G401.6 (cell line): ENCODE data around the gene NTSR1.

Source experiments
- FAIRE-seq: peaks from 2 replicates; lab custom pipeline; 2012; peaks lifted over from hg19 to GRCh38; lab: Jason Lieb, UNC

The NTSR1 gene

DNA sequence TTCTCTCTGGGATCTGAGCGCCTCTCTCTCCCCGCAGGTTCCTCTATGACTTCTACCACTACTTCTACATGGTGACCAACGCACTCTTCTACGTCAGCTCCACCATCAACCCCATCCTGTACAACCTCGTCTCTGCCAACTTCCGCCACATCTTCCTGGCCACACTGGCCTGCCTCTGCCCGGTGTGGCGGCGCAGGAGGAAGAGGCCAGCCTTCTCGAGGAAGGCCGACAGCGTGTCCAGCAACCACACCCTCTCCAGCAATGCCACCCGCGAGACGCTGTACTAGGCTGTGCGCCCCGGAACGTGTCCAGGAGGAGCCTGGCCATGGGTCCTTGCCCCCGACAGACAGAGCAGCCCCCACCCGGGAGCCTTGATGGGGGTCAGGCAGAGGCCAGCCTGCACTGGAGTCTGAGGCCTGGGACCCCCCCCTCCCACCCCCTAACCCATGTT, 51.4 kb downstream of the NTSR1 start:
- no peak for FAIRE-seq

- no peak for FAIRE-seq
These were observed 51.8 kb downstream of the NTSR1 start for GRCh38 chr20:62760471-62760855.

DNA sequence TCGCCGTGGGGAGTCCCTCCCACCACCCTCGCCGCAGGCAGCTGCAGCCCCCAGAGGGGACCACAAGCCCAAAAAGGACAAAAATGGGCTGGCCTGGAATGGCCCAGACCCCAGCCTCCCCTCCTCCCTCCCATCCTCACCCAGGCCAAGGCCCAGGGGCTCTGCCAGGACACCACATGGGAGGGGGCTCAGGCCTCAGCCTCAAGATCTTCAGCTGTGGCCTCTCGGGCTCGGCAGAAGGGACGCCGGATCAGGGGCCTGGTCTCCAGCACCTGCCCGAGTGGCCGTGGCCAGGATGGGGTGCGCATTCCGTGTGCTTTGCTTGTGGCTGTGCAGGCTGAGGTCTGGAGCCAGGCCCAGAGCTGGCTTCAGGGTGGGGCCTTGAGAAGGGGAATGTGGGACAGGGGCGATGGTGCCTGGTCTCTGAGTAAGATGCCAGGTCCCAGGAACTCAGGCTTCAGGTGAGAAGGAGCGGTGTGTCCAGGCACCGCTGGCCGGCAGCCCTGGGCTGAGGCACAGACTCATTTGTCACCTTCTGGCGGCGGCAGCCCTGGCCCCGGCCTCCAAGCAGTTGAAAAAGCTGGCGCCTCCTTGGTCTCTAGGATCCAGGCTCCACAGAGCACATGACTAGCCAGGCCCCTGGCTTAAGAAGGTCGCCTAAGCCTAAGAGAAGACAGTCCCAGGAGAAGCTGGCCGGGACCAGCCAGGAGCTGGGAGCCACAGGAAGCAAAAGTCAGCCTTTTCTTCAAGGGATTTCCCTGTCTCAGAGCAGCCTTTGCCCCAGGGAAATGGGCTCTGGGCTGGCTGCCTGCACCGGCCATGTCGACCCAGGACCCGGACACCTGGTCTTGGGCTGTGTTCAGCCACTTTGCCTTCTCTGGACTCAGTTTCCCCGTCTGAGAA, 52.5 kb downstream of the NTSR1 start:
- FAIRE-seq = no peak

DNA sequence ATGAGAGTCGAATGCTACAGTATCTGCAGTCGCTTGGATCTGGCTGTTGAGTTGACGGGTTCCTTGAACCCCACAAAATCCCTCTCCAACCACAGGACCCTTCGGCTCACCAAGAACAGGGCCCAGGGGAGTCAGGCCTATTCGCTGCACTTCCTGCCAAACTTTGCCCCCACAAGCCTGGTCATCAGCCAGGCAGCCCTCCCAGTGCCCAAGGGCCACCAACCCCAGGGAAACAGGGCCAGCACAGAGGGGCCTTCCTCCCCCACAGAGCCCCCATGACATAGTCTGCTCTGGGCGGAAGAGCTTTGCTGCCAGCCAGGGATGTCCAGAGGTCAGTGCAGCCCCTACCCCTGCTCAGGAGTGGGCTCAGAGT, 53.1 kb downstream of the NTSR1 start:
- no peak for FAIRE-seq

DNA sequence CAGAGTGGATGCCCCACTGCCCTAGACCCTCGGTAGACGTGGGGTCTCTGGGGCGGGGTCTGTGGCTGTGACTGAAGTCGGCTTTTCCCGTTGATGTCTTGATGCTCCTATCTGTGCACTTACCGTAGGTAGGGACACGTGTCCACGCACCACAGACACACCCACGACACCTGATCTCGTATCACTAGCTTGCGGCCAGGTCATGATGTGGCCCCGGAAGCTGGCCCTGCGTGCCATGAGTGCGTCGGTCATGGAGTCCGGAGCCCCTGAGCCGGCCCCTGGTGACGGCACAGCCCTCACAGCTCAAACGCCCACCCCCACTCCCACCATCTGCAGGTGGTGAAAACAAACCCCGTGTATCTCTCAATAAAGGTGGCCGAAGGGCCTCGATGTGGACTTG, 53.7 kb downstream of the NTSR1 start:
- FAIRE-seq = no peak

- FAIRE-seq = no peak
These were observed 54.2 kb downstream of the NTSR1 start for GRCh38 chr20:62762801-62763368.

- no peak for FAIRE-seq
These were observed 54.8 kb downstream of the NTSR1 start for GRCh38 chr20:62763404-62763803.

- no peak for FAIRE-seq
These were observed 55.7 kb downstream of the NTSR1 start for GRCh38 chr20:62764156-62764935.

GRCh38 chr20:62765021-62765420, 56.4 kb downstream of the NTSR1 start:
- no peak for FAIRE-seq

GRCh38 chr20:62765432-62766070, 56.9 kb downstream of the NTSR1 start:
- FAIRE-seq = no peak

GRCh38 chr20:62766071-62766450, 57.4 kb downstream of the NTSR1 start:
- no peak for FAIRE-seq

- FAIRE-seq = no peak
These were observed 58.1 kb downstream of the NTSR1 start for GRCh38 chr20:62766716-62767115.

GRCh38 chr20:62768234-62768546, 59.6 kb downstream of the NTSR1 start:
- FAIRE-seq = no peak

DNA sequence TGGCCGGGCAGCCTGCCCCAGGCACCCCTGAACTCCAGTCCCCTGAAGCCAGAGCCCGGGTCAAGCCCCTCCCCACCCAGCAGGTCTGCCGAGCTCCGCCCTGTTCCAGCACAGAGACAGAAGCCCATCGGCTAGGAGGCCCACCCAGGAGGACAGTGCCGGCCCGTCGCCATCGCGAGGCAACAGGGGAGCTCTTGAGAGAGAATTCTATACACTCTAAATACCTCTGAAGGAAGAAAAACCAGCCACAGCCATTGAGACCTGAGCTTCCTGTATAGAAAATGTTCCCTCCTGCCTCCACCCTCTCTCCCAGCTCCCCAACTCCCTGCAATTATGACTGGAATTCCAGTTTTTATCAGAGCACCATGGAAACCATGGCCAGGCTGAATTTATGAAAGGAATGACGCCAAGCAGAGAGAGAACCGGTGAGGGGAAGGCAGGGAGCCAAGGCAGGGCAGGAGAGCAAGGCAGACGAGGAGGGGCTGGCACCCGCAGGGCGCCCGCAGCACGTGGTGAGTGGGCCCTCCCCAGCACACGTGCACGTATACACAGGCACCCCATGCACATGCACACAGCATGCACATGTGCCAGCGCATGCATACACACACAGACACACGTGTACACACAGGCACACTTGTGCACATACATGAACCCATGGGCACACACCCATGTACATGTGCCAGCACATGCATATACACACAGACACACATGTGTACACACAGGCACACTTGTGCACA, 60.1 kb downstream of the NTSR1 start:
- FAIRE-seq = no peak

- FAIRE-seq = no peak
These were observed 60.9 kb downstream of the NTSR1 start for GRCh38 chr20:62769346-62770071.

GRCh38 chr20:62770111-62770910, 61.7 kb downstream of the NTSR1 start:
- no peak for FAIRE-seq

DNA sequence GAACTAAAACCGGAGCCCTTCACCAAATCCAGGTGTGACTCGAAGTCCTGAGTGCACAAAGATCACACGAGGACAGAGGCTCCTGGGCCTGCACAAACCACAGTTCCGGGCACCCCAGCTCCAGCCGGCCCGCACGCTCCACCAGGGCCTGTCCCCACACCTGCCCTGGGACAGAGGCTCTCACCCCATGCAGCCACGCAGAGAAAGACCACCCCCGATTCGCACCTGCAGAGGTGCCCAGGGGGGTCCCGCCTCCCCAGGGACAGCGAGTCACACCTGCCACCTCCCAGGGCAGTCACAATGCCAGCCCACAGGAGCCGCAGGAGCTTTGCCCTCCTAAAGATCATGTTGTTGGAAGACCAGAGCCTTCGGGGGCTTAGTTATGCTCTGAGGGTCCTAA, 62.3 kb downstream of the NTSR1 start:
- FAIRE-seq = no peak

DNA sequence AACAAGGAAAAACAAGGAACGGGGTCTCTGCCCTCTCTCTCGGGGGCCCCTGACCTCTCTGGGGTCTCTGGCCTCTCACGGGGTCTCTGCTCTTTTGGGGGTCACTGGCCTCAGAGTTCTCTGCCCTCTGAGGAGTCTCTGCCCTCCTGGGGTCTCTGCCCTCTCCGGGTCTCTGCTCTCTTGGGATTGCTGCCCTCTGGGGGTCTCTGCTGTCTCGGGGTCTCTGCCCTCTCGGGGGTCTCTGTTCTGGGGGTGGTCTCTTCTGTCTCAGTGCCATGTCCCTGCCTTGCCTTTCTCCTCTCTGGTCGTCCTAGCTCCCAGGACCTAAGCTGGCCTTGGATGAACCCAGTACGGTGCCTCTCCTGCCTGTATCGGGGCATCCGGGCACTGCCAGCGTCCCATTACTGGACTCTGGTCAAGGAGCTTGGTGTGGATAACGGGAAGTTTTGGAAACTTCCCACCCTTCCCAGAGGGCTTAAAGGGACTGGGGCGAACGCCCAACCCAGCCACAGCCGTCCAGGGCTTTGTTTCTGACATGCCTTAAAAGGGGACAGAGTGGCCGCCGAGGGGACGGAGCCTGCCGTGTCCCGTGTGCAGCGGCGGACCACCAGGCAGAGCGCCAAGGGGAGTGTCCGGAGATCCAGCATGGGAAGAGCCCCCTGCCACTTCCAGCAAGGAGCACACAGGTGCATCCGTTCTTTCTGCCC, 62.9 kb downstream of the NTSR1 start:
- no peak for FAIRE-seq

DNA sequence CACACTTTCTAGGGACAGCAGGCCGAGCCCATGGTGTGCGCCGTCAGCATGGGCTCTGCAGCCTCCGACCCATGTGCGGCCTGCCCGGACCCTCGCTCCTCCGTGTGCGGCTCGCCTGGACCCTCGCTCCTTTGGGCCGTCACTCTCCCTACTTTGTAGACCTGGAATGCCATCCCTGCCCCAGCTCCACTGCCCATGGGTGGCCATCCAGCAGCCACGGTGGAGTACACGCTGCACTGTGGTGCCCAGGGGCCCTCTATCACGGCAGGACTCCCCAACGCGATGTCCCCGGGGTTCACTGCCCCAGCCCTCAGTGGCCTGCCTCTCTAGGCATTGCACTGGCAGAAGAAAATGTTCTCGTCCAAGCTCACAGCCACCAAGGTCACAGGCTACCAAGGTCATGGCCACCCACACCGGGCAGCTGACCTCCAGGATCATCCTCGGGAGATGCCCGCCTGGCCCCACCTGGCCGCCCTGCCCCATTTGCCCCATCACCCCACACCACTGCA, 63.5 kb downstream of the NTSR1 start:
- no peak for FAIRE-seq

DNA sequence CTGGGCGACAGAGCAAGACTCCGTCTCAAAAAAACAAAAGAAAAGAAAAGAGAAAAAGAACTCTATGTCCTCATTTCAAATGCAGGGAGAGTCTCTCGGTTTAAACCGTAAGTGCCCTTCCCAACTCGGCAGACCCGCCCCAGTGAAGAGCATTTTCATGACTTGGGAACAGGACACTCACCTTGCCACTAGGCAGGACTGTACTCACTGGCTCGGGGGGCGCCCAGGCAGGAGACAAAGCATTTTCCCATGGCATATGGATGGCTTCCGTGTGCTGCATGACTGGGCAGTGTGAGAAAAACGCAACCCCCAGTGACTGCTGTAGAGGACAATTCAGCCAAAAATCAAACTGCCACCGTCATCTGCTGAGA, 64.0 kb downstream of the NTSR1 start:
- FAIRE-seq = no peak
